ENCODE measurements around the gene INTS15. TPM values are rescaled to one million over a fixed set of nuclear protein-coding genes. Genes with fewer than 3 reads are reported as not detected.

Gene INTS15
- total and polyA plus RNA-seq, 2 donors (not counting 3 experiments of a cell fraction or from before 2014, with no cell fraction given): 35.7 to 51.6 TPM

DNA sequence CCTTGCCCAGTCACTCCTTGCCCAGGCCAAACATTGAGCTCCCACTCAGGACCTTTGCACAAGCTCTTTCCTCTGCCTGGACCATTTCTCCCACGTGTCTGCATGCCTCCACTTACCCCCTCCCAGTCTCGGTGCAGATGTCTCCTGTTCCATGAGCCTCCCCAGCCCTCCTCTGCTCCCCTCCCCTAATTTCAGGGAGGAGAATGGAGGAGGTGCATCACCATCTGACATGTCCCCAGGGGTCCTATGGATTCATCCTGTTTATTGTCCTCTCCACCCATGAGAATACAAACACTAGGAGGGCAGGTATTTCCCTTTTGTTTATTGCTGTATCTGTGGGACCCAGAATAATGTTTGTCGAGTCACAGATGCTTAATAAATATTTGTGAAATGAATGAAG lies 29.9 kb upstream of the INTS15 start:
- dilution Hi-C loops (cut with MboI; ENCODE audit: extremely low pct_ligation_motif_present, low sequenced_read_pairs): no loop called here
- no peaks in the 10 kb centered on the region for H3K4me1 ChIP-seq (ENCODE audit: control insufficient read depth, extremely low read depth, insufficient read depth, low read length)
- no peak overlapping the region for H3K4me3 ChIP-seq (replicated peaks in 1 of 3; ENCODE audit: insufficient read depth in 1 of 3, low read depth in 1 of 3, low read length in 3 of 3)
- no peaks in the 10 kb centered on the region for H3K79me2 ChIP-seq (ENCODE audit: control insufficient read depth, insufficient read depth, low read length)
- H3K36me3 ChIP-seq (ENCODE audit: control insufficient read depth in 2 of 2, extremely low read depth in 1 of 2, insufficient read depth in 2 of 2, low read length in 2 of 2): no peaks in the 10 kb centered on the region
- H3K9me1 ChIP-seq (replicated peaks; ENCODE audit: control insufficient read depth, extremely low read depth, insufficient read depth, low read length): no peaks in the 10 kb centered on the region
- TF ChIP-seq MAX (IDR thresholded peaks at IDR 0.05; ENCODE audit: insufficient read depth, insufficient read length) (no peak), EZH2 (IDR thresholded peaks at IDR 0.05; ENCODE audit: borderline replicate concordance, low read depth, low read length, severe bottlenecking) (no peak), MYC (IDR thresholded peaks at IDR 0.05; ENCODE audit: low read depth, low read length) (no peak), JUN (IDR thresholded peaks at IDR 0.05; ENCODE audit: borderline replicate concordance, insufficient read depth, insufficient read length, low read depth) (no peak), POLR2A (IDR thresholded peaks at IDR 0.05; ENCODE audit: low read depth, low read length) (no peak), POLR2AphosphoS5 (IDR thresholded peaks at IDR 0.05; ENCODE audit: insufficient read depth, low read depth, low read length) (no peak), GATA2 (IDR thresholded peaks at IDR 0.05; ENCODE audit: insufficient read depth, insufficient read length, low read depth, low read length) (no peak), FOS (IDR thresholded peaks at IDR 0.05; ENCODE audit: borderline replicate concordance, insufficient read depth, low read length) (no peak)
- TF ChIP-seq, protein P1, sequence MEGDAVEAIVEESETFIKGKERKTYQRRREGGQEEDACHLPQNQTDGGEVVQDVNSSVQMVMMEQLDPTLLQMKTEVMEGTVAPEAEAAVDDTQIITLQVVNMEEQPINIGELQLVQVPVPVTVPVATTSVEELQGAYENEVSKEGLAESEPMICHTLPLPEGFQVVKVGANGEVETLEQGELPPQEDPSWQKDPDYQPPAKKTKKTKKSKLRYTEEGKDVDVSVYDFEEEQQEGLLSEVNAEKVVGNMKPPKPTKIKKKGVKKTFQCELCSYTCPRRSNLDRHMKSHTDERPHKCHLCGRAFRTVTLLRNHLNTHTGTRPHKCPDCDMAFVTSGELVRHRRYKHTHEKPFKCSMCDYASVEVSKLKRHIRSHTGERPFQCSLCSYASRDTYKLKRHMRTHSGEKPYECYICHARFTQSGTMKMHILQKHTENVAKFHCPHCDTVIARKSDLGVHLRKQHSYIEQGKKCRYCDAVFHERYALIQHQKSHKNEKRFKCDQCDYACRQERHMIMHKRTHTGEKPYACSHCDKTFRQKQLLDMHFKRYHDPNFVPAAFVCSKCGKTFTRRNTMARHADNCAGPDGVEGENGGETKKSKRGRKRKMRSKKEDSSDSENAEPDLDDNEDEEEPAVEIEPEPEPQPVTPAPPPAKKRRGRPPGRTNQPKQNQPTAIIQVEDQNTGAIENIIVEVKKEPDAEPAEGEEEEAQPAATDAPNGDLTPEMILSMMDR (IDR thresholded peaks at IDR 0.05; ENCODE audit: extremely low read depth in 1 of 2, insufficient read depth in 1 of 2, low read depth in 1 of 2, low read length in 2 of 2): no peak
- no peak overlapping the region for H3K9ac ChIP-seq (replicated peaks; ENCODE audit: extremely low read depth, insufficient read depth, low read length)
- H4K20me1 ChIP-seq (replicated peaks; ENCODE audit: control insufficient read depth, extremely low read depth, insufficient read depth, low read length): no peaks in the 10 kb centered on the region
- POLR2A ChIA-PET: no interaction called here
- FAIRE-seq: no peak
- H2AFZ ChIP-seq (ENCODE audit: low read depth, low read length): no peak overlapping the region
- H3K9me3 ChIP-seq (replicated peaks; ENCODE audit: control insufficient read depth, insufficient read depth, low read length): no peaks in the 10 kb centered on the region
- BruUV-seq (replicated peaks): no TSS peak
- H3K27me3 ChIP-seq (ENCODE audit: control insufficient read depth in 2 of 2, insufficient read depth in 2 of 2, low read length in 2 of 2): no peaks in the 10 kb centered on the region
- no peak overlapping the region for H3K4me2 ChIP-seq (ENCODE audit: insufficient read depth, low read length)
- no peak for DNase-seq (ENCODE audit: low read depth, low spot score)
- intact Hi-C loops (cut with micrococcal nuclease): no loop called here
- no peak overlapping the region for H3K27ac ChIP-seq (ENCODE audit: insufficient read depth, low read depth, low read length)
- CTCF ChIA-PET: interaction anchor here (1.6 to 2.3 kb wide), 4 partner anchors 8 to 44 kb away, joined by 3 to 20 read pairs (median 7); no protein-coding TSS in a partner anchor
